IPS-15b (cell line): ENCODE data around the gene CTNNA3.

Source experiments
- H3K27me3 ChIP-seq: one replicate; pipeline ENCODE4 v1.6.1; 2013; ENCODE audit warnings: low read length; ENCODE audit not compliant: control insufficient read depth, insufficient read depth
- H3K36me3 ChIP-seq: one replicate; pipeline ENCODE4 v1.6.1; 2013; ENCODE audit warnings: low read length; ENCODE audit not compliant: control insufficient read depth, insufficient read depth
- H3K4me1 ChIP-seq: one replicate; pipeline ENCODE4 v1.6.1; 2013; ENCODE audit warnings: mild to moderate bottlenecking, low read length; ENCODE audit not compliant: control insufficient read depth, insufficient read depth
- H3K4me3 ChIP-seq: one replicate; pipeline ENCODE4 v1.5.1; 2013; ENCODE audit warnings: low read depth, low read length
- H3K9ac ChIP-seq: one replicate; pipeline ENCODE4 v1.6.1; 2013; ENCODE audit warnings: low read depth, mild to moderate bottlenecking, low read length
- H3K9me3 ChIP-seq: one replicate; pipeline ENCODE4 v1.6.1; 2013; ENCODE audit warnings: mild to moderate bottlenecking, low read length; ENCODE audit not compliant: control insufficient read depth, insufficient read depth

CTNNA3 gene

GRCh38 chr10:66223656-66224055 is 1472.3 kb downstream of the CTNNA3 start:
- H3K27me3 ChIP-seq: no peaks in the 10 kb centered on the region
- no peaks in the 10 kb centered on the region for H3K9me3 ChIP-seq
- H3K9ac ChIP-seq: no peak overlapping the region
- H3K36me3 ChIP-seq: no peaks in the 10 kb centered on the region
- no peaks in the 10 kb centered on the region for H3K4me1 ChIP-seq
- H3K4me3 ChIP-seq: no peak overlapping the region

- Histone ChIP-seq H3K27me3 (no peaks in the 10 kb centered on the region), H3K36me3 (no peaks in the 10 kb centered on the region), H3K9ac (no peak overlapping the region), H3K4me3 (no peak overlapping the region), H3K4me1 (no peaks in the 10 kb centered on the region), H3K9me3 (no peaks in the 10 kb centered on the region)
These were observed 1473.4 kb downstream of the CTNNA3 start for GRCh38 chr10:66222462-66223046.

GRCh38 chr10:66218981-66219587 is 1476.9 kb downstream of the CTNNA3 start:
- Histone ChIP-seq H3K4me1 (no peaks in the 10 kb centered on the region), H3K4me3 (no peak overlapping the region), H3K27me3 (no peaks in the 10 kb centered on the region), H3K36me3 (no peaks in the 10 kb centered on the region), H3K9me3 (no peaks in the 10 kb centered on the region), H3K9ac (no peak overlapping the region)

GRCh38 chr10:66218289-66218688 is 1477.7 kb downstream of the CTNNA3 start:
- Histone ChIP-seq H3K36me3 (no peaks in the 10 kb centered on the region), H3K9ac (no peak overlapping the region), H3K27me3 (no peaks in the 10 kb centered on the region), H3K9me3 (no peaks in the 10 kb centered on the region), H3K4me3 (no peak overlapping the region), H3K4me1 (no peaks in the 10 kb centered on the region)

GRCh38 chr10:66215920-66216319 is 1480.1 kb downstream of the CTNNA3 start:
- no peaks in the 10 kb centered on the region for H3K4me1 ChIP-seq
- no peaks in the 10 kb centered on the region for H3K36me3 ChIP-seq
- H3K9me3 ChIP-seq: no peaks in the 10 kb centered on the region
- H3K27me3 ChIP-seq: no peaks in the 10 kb centered on the region
- H3K4me3 ChIP-seq: no peak overlapping the region
- no peak overlapping the region for H3K9ac ChIP-seq

GRCh38 chr10:66214721-66215404 is 1481.1 kb downstream of the CTNNA3 start:
- no peak overlapping the region for H3K4me3 ChIP-seq
- H3K36me3 ChIP-seq: no peaks in the 10 kb centered on the region
- H3K9ac ChIP-seq: no peak overlapping the region
- H3K27me3 ChIP-seq: no peaks in the 10 kb centered on the region
- no peaks in the 10 kb centered on the region for H3K9me3 ChIP-seq
- H3K4me1 ChIP-seq: no peaks in the 10 kb centered on the region

GRCh38 chr10:66209025-66209424 is 1487.0 kb downstream of the CTNNA3 start:
- Histone ChIP-seq H3K4me1 (no peaks in the 10 kb centered on the region), H3K4me3 (no peak overlapping the region), H3K36me3 (no peaks in the 10 kb centered on the region), H3K9ac (no peak overlapping the region), H3K27me3 (no peaks in the 10 kb centered on the region), H3K9me3 (no peaks in the 10 kb centered on the region)

- H3K4me1 ChIP-seq: no peaks in the 10 kb centered on the region
- no peaks in the 10 kb centered on the region for H3K9me3 ChIP-seq
- H3K27me3 ChIP-seq: no peaks in the 10 kb centered on the region
- H3K9ac ChIP-seq: no peak overlapping the region
- no peaks in the 10 kb centered on the region for H3K36me3 ChIP-seq
- no peak overlapping the region for H3K4me3 ChIP-seq
These were observed 1491.2 kb downstream of the CTNNA3 start for GRCh38 chr10:66204838-66205237.

GRCh38 chr10:66202101-66202500 is 1493.9 kb downstream of the CTNNA3 start:
- Histone ChIP-seq H3K9ac (no peak overlapping the region), H3K9me3 (no peaks in the 10 kb centered on the region), H3K27me3 (no peaks in the 10 kb centered on the region), H3K4me1 (no peaks in the 10 kb centered on the region), H3K4me3 (no peak overlapping the region), H3K36me3 (no peaks in the 10 kb centered on the region)

- Histone ChIP-seq H3K27me3 (no peaks in the 10 kb centered on the region), H3K9ac (no peak overlapping the region), H3K36me3 (no peaks in the 10 kb centered on the region), H3K4me3 (no peak overlapping the region), H3K9me3 (no peaks in the 10 kb centered on the region), H3K4me1 (no peaks in the 10 kb centered on the region)
These were observed 1503.7 kb downstream of the CTNNA3 start for GRCh38 chr10:66192162-66192831.

GRCh38 chr10:66190413-66190812 is 1505.6 kb downstream of the CTNNA3 start:
- no peaks in the 10 kb centered on the region for H3K27me3 ChIP-seq
- H3K4me3 ChIP-seq: no peak overlapping the region
- no peaks in the 10 kb centered on the region for H3K36me3 ChIP-seq
- H3K9me3 ChIP-seq: no peaks in the 10 kb centered on the region
- H3K4me1 ChIP-seq: no peaks in the 10 kb centered on the region
- no peak overlapping the region for H3K9ac ChIP-seq

GRCh38 chr10:66189271-66189670 is 1506.7 kb downstream of the CTNNA3 start:
- no peak overlapping the region for H3K4me3 ChIP-seq
- no peaks in the 10 kb centered on the region for H3K27me3 ChIP-seq
- H3K9ac ChIP-seq: no peak overlapping the region
- H3K36me3 ChIP-seq: no peaks in the 10 kb centered on the region
- no peaks in the 10 kb centered on the region for H3K4me1 ChIP-seq
- no peaks in the 10 kb centered on the region for H3K9me3 ChIP-seq
